Trophoblast cell (in vitro differentiated cells and primary cell): ENCODE results near the gene AIG1.

Source experiments
- DNase-seq, 2 donors: peaks; one replicate each; pipeline ENCODE4 v3.0.0-alpha.2; 2016
- H2AFZ ChIP-seq: 2 replicates; pipeline ENCODE4 v1.6.1; 2013; ENCODE audit warnings: low read length, moderate library complexity, mild to moderate bottlenecking; ENCODE audit not compliant: insufficient read depth, poor library complexity
- H2AK5ac ChIP-seq: 2 replicates; pipeline ENCODE4 v1.6.1; 2013; ENCODE audit warnings: mild to moderate bottlenecking, low read length
- H2BK120ac ChIP-seq: 2 replicates; pipeline ENCODE4 v1.6.1; 2013; ENCODE audit warnings: low read length, mild to moderate bottlenecking, moderate library complexity; ENCODE audit not compliant: insufficient read depth, poor library complexity
- H2BK12ac ChIP-seq: 2 replicates; pipeline ENCODE4 v1.6.1; 2013; ENCODE audit warnings: mild to moderate bottlenecking, low read length, moderate library complexity
- H2BK5ac ChIP-seq: 2 replicates; pipeline ENCODE4 v1.6.1; 2013; ENCODE audit warnings: low read length, low read depth, moderate library complexity, mild to moderate bottlenecking; ENCODE audit not compliant: poor library complexity
- H3K14ac ChIP-seq: 2 replicates; pipeline ENCODE4 v1.6.1; 2013; ENCODE audit warnings: mild to moderate bottlenecking, low read length
- H3K18ac ChIP-seq: 2 replicates; pipeline ENCODE4 v1.6.1; 2013; ENCODE audit warnings: mild to moderate bottlenecking, low read length
- H3K23ac ChIP-seq: 2 replicates; pipeline ENCODE4 v1.6.1; 2013; ENCODE audit warnings: low read length
- H3K27ac ChIP-seq: 2 replicates; pipeline ENCODE4 v1.5.1; 2013; ENCODE audit warnings: low read depth, mild to moderate bottlenecking, inconsistent platforms, low read length, moderate library complexity
- H3K27me3 ChIP-seq: 2 replicates; pipeline ENCODE4 v1.6.1; 2013; ENCODE audit warnings: inconsistent platforms, mild to moderate bottlenecking, low read length, moderate library complexity; ENCODE audit not compliant: insufficient read depth
- H3K36me3 ChIP-seq, 2 experiments: 1 replicate in 1 of 2; 2 replicates in 1 of 2; pipeline ENCODE4 v1.6.1; 2013; ENCODE audit warnings: low read length in 2 of 2, mild to moderate bottlenecking in 2 of 2, moderate library complexity in 1 of 2; ENCODE audit not compliant: insufficient read depth in 2 of 2, control insufficient read depth in 1 of 2
- H3K4ac ChIP-seq: 2 replicates; pipeline ENCODE4 v1.6.1; 2013; ENCODE audit warnings: low read depth, mild to moderate bottlenecking, low read length, moderate library complexity
- H3K4me1 ChIP-seq, 2 experiments: 1 replicate in 1 of 2; 2 replicates in 1 of 2; pipeline ENCODE4 v1.6.1; 2013; ENCODE audit warnings: low read length in 2 of 2, mild to moderate bottlenecking in 2 of 2, moderate library complexity in 1 of 2; ENCODE audit not compliant: insufficient read depth in 2 of 2, control insufficient read depth in 1 of 2
- H3K4me2 ChIP-seq: 2 replicates; pipeline ENCODE4 v1.6.1; 2013; ENCODE audit warnings: inconsistent platforms, mild to moderate bottlenecking, low read length, moderate library complexity
- H3K4me3 ChIP-seq: 2 replicates; pipeline ENCODE4 v1.5.1; 2013; ENCODE audit warnings: mild to moderate bottlenecking, low read depth, low read length, inconsistent platforms
- H3K79me1 ChIP-seq: one replicate; pipeline ENCODE4 v1.6.1; 2013; ENCODE audit warnings: low read length
- H3K79me2 ChIP-seq: 2 replicates; pipeline ENCODE4 v1.6.1; 2013; ENCODE audit warnings: low read length, mild to moderate bottlenecking; ENCODE audit not compliant: control insufficient read depth, insufficient read depth, poor library complexity
- H3K9ac ChIP-seq: 2 replicates; pipeline ENCODE4 v1.6.1; 2013; ENCODE audit warnings: mild to moderate bottlenecking, low read length
- H3K9me3 ChIP-seq: 2 replicates; pipeline ENCODE4 v1.6.1; 2013; ENCODE audit warnings: low read depth, mild to moderate bottlenecking, control low read depth, inconsistent platforms, low read length; ENCODE audit not compliant: insufficient read depth
- H4K12ac ChIP-seq: 2 replicates; pipeline ENCODE4 v1.6.1; 2013; ENCODE audit warnings: low read depth, mild to moderate bottlenecking, low read length, moderate library complexity
- H4K8ac ChIP-seq: 2 replicates; pipeline ENCODE4 v1.6.1; 2013; ENCODE audit warnings: low read depth, mild to moderate bottlenecking, low read length, moderate library complexity
- H4K91ac ChIP-seq: one replicate; pipeline ENCODE4 v1.6.1; 2013; ENCODE audit warnings: low read depth, mild to moderate bottlenecking, low read length, moderate library complexity
- WGBS: extraction: QIAGEN DNeasy Blood & Tissue Kit; methylation state at CpG from one replicate; pipeline ENCODE4 v1.1.7; 2013; ENCODE audit warnings: missing lambda C conversion rate; ENCODE audit not compliant: insufficient read length, insufficient coverage; ENCODE audit errors: extremely low coverage; 5-methylcytosine and 5-hydroxymethylcytosine counted together

The AIG1 gene

GRCh38 chr6:143215771-143216170, 155.1 kb downstream of the AIG1 start:
- Histone ChIP-seq H2BK12ac (no peak overlapping the region), H3K27me3 (no peaks in the 10 kb centered on the region), H3K36me3 (no peaks in the 10 kb centered on the region), H3K79me1 (no peaks in the 10 kb centered on the region), H4K12ac (no peak overlapping the region), H3K27ac (no peak overlapping the region), H4K8ac (no peak overlapping the region), H3K18ac (no peak overlapping the region), H2AFZ (no peak overlapping the region), H3K4me1 (no peaks in the 10 kb centered on the region), H3K4ac (no peak overlapping the region), H2BK5ac (no peak overlapping the region), H3K4me2 (no peak overlapping the region), H3K9ac (no peak overlapping the region), H3K9me3 (no peaks in the 10 kb centered on the region), H3K14ac (no peak overlapping the region), H2AK5ac (no peak overlapping the region), H3K79me2 (no peaks in the 10 kb centered on the region), H2BK120ac (no peak overlapping the region), H3K4me3 (no peak overlapping the region), H3K23ac (no peak overlapping the region), H4K91ac (no peak overlapping the region)
- no peak for DNase-seq
- WGBS = no CpG with 5 or more reads among the region's 1 CpG

- no peak overlapping the region for H3K4ac ChIP-seq
- no peak overlapping the region for H3K27ac ChIP-seq
- no peaks in the 10 kb centered on the region for H3K4me1 ChIP-seq
- no peak overlapping the region for H3K9ac ChIP-seq
- no peaks in the 10 kb centered on the region for H3K36me3 ChIP-seq
- H2BK120ac ChIP-seq = no peak overlapping the region
- no peak overlapping the region for H4K91ac ChIP-seq
- no peaks in the 10 kb centered on the region for H3K27me3 ChIP-seq
- no peak overlapping the region for H3K4me3 ChIP-seq
- H3K18ac ChIP-seq = no peak overlapping the region
- no peak overlapping the region for H3K14ac ChIP-seq
- H3K4me2 ChIP-seq = no peak overlapping the region
- H2AFZ ChIP-seq = no peak overlapping the region
- no CpG with 5 or more reads among the region's 5 CpGs for WGBS
- H4K8ac ChIP-seq = no peak overlapping the region
- H2BK5ac ChIP-seq = no peak overlapping the region
- H2BK12ac ChIP-seq = no peak overlapping the region
- no peak overlapping the region for H4K12ac ChIP-seq
- no peak overlapping the region for H3K23ac ChIP-seq
- DNase-seq = no peak
- no peaks in the 10 kb centered on the region for H3K79me1 ChIP-seq
- H2AK5ac ChIP-seq = no peak overlapping the region
- no peaks in the 10 kb centered on the region for H3K79me2 ChIP-seq
- H3K9me3 ChIP-seq = no peaks in the 10 kb centered on the region
Measured at GRCh38 chr6:143218233-143218632, 157.5 kb downstream of the AIG1 start.

- Histone ChIP-seq H2AK5ac (no peak overlapping the region), H3K23ac (no peak overlapping the region), H2BK5ac (no peak overlapping the region), H3K14ac (no peak overlapping the region), H3K18ac (no peak overlapping the region), H2BK12ac (no peak overlapping the region), H3K9me3 (no peaks in the 10 kb centered on the region), H3K4me3 (no peak overlapping the region), H3K9ac (no peak overlapping the region), H2AFZ (no peak overlapping the region), H3K27me3 (no peaks in the 10 kb centered on the region), H3K4me1 (peaks cover 4 to 5% of the 10 kb centered on the region in 2 experiments), H3K36me3 (no peaks in the 10 kb centered on the region), H4K91ac (no peak overlapping the region), H3K27ac (no peak overlapping the region), H3K4me2 (no peak overlapping the region), H4K12ac (no peak overlapping the region), H2BK120ac (no peak overlapping the region), H4K8ac (no peak overlapping the region), H3K4ac (no peak overlapping the region), H3K79me1 (no peaks in the 10 kb centered on the region), H3K79me2 (no peaks in the 10 kb centered on the region)
- no peak for DNase-seq
- WGBS = no CpG with 5 or more reads among the region's 5 CpGs
Measured at GRCh38 chr6:143221698-143222097, 161.0 kb downstream of the AIG1 start.

- no peak overlapping the region for H3K18ac ChIP-seq
- no peak overlapping the region for H3K4ac ChIP-seq
- no peaks in the 10 kb centered on the region for H3K27me3 ChIP-seq
- H4K91ac ChIP-seq = no peak overlapping the region
- H3K4me1 ChIP-seq = peaks cover 4 to 5% of the 10 kb centered on the region in 2 experiments
- no peak overlapping the region for H3K9ac ChIP-seq
- H2BK120ac ChIP-seq = no peak overlapping the region
- H2AFZ ChIP-seq = no peak overlapping the region
- no peak for DNase-seq
- H3K79me2 ChIP-seq = no peaks in the 10 kb centered on the region
- no CpG with 5 or more reads among the region's 5 CpGs for WGBS
- no peak overlapping the region for H4K12ac ChIP-seq
- no peak overlapping the region for H3K4me3 ChIP-seq
- no peak overlapping the region for H2BK5ac ChIP-seq
- H3K9me3 ChIP-seq = no peaks in the 10 kb centered on the region
- H2AK5ac ChIP-seq = no peak overlapping the region
- no peak overlapping the region for H3K4me2 ChIP-seq
- no peak overlapping the region for H3K23ac ChIP-seq
- H3K79me1 ChIP-seq = no peaks in the 10 kb centered on the region
- H4K8ac ChIP-seq = no peak overlapping the region
- no peak overlapping the region for H3K27ac ChIP-seq
- H3K14ac ChIP-seq = no peak overlapping the region
- no peaks in the 10 kb centered on the region for H3K36me3 ChIP-seq
- no peak overlapping the region for H2BK12ac ChIP-seq
Measured at GRCh38 chr6:143222310-143222709, 161.6 kb downstream of the AIG1 start.
